HG02870 (cell line): ENCODE results near the gene INHBB.
"Not testable (repeated sequence)": the region's sequence is repeated elsewhere in the genome, so short reads cannot be mapped to it uniquely, and the experiment has no call there.

Source experiments
- ATAC-seq: cut with Tn5 transposase; IDR thresholded peaks from one replicate; pipeline ENCODE4 v1.9.1; 2021; ENCODE audit warnings: mild to moderate bottlenecking, moderate library complexity; ENCODE audit not compliant: unreplicated experiment

Gene INHBB

GRCh38 chr2:120376679-120377640 lies 31.0 kb downstream of the INHBB start:
- no peak for ATAC-seq

- ATAC-seq, result no peak
Measured at GRCh38 chr2:120378605-120379004, 32.7 kb downstream of the INHBB start.

GRCh38 chr2:120379916-120380893 lies 34.3 kb downstream of the INHBB start:
- ATAC-seq, result no peak

- no peak for ATAC-seq
Measured at GRCh38 chr2:120381192-120381591, 35.3 kb downstream of the INHBB start.

GRCh38 chr2:120381661-120382060 lies 35.7 kb downstream of the INHBB start:
- ATAC-seq, result no peak

- no peak for ATAC-seq
Measured at GRCh38 chr2:120382541-120383144, 36.7 kb downstream of the INHBB start.

- no peak for ATAC-seq
Measured at GRCh38 chr2:120383191-120383590, 37.3 kb downstream of the INHBB start.

GRCh38 chr2:120383631-120384340 lies 37.9 kb downstream of the INHBB start:
- no peak for ATAC-seq

GRCh38 chr2:120384486-120385354 lies 38.8 kb downstream of the INHBB start:
- no peak for ATAC-seq

- ATAC-seq, result no peak
Measured at GRCh38 chr2:120385355-120386127, 39.6 kb downstream of the INHBB start.

GRCh38 chr2:120388222-120389035 lies 42.5 kb downstream of the INHBB start:
- ATAC-seq, result no peak

GRCh38 chr2:120389036-120389391 lies 43.1 kb downstream of the INHBB start:
- ATAC-seq, result no peak

- no peak for ATAC-seq
Measured at GRCh38 chr2:120390381-120391055, 44.6 kb downstream of the INHBB start.

GRCh38 chr2:120391382-120391781 lies 45.4 kb downstream of the INHBB start:
- ATAC-seq, result not testable (repeated sequence)

GRCh38 chr2:120391911-120392665 lies 46.2 kb downstream of the INHBB start:
- ATAC-seq, result no peak

GRCh38 chr2:120392923-120393322 lies 47.0 kb downstream of the INHBB start:
- ATAC-seq, result no peak

GRCh38 chr2:120393456-120393855 lies 47.5 kb downstream of the INHBB start:
- ATAC-seq, result no peak
